GM20000 (cell line): ENCODE measurements around the gene PRKCB.

ENCODE experiments used
- DNase-seq: peaks from one replicate; pipeline ENCODE4 v3.0.0; 2012; ENCODE audit warnings: low spot score
- TF ChIP-seq, protein P1 (sequence below): IDR thresholded peaks from 2 replicates; pipeline ENCODE4 v1.5.1; 2012; ENCODE audit warnings: mild to moderate bottlenecking, control low read depth; ENCODE audit errors: extremely low read depth, missing control alignments

Gene PRKCB

DNA sequence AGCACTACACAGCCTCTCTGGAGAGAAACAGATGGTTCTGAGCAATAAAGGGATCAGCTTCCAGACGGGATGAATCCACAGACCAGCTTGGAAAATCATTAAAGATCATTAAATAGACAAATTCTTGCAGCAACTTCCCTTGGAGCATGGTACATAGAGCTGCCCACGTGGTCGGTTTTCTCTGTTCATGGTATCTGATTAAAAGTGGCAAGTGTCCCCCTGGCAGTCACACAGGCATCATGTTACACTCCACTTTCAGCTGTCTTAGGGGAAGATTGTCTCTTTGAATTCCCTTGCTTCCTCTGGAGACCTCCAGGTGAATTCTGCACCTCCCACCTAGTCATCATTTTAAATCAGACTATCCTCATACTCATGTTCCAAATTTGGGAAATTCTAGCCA, 328.2 kb downstream of the PRKCB start:
- TF ChIP-seq, protein P1, sequence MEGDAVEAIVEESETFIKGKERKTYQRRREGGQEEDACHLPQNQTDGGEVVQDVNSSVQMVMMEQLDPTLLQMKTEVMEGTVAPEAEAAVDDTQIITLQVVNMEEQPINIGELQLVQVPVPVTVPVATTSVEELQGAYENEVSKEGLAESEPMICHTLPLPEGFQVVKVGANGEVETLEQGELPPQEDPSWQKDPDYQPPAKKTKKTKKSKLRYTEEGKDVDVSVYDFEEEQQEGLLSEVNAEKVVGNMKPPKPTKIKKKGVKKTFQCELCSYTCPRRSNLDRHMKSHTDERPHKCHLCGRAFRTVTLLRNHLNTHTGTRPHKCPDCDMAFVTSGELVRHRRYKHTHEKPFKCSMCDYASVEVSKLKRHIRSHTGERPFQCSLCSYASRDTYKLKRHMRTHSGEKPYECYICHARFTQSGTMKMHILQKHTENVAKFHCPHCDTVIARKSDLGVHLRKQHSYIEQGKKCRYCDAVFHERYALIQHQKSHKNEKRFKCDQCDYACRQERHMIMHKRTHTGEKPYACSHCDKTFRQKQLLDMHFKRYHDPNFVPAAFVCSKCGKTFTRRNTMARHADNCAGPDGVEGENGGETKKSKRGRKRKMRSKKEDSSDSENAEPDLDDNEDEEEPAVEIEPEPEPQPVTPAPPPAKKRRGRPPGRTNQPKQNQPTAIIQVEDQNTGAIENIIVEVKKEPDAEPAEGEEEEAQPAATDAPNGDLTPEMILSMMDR, result no peak
- no peak for DNase-seq

DNA sequence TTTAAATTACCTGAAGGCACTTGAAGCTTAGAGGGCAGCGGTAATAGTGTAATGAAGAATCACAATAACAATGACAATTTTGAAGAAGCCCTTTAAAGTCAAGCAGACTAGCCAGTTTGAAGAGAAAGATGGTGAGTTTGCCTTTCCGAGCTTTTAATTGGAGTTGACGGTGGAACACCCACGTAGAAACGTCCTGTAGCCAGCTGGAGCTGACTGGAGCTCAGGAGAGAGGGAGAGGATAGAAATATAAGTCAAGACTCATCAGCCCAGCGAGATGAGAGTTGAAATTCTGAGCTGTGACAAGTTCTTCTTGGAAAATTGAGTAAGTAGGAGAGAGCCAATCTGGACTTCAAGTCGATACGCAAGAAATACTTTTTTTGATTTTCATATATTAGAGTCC, 328.6 kb downstream of the PRKCB start:
- no peak for DNase-seq
- TF ChIP-seq, protein P1, result no peak

DNA sequence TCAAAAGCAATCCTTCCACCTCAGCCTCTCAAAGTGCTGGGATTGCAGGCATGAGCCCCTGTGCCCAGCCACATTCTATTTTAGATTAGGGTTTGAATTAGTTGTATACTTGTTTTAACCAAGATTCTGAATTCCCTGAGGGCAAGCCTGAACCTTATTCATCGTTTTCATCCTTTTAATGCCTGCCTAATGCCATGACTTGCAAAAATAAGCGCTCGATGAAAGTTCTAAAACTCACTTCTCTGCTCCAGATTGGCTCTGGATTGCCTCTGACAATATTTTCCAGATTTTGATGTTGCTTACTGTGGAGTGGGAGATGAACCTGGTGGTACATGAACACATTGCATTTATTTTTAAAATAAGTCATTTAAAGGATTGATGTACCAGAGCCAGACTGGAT, 329.5 kb downstream of the PRKCB start:
- TF ChIP-seq, protein P1, result no peak

DNA sequence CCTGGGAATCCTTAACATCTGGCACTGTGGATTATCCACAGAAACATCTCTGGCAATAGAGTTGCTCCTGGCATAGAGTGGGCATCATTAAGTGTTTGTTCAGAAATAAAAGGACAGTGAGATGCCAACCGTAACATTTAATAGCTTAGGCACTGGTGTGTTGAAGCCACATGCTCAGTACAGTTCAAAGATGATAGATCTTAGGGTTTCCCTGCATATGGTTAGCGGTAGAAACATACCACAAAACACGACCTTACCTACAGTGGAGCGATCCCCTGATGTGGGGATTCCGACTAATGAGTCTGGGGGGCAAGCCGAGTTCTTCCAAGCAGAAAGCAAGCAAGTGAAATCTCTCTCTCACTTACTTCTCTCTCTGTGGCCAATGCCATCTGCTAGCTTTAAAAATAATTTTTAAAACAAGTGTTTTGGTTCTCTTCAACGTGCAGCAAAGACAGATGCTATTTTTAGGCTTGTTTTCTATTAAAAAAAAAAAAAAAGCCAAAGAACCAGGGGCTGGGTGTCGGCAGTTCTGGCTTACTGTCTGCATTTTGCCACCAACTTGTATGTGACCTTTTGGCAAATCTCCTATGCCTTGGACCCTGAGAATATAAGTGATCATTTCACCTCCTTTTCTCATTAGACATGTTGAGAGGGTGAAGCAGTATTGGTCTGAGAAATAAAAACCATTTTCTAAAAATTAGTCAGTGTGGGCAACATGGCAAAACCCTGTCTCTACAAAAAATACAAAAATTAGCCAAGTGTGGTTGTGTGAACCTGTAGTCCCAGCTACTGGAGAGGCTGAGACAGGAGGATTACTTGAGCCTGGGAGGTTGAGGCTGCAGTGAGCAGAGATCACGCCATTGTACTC, 331.1 kb downstream of the PRKCB start:
- no peak for DNase-seq
- TF ChIP-seq, protein P1, result no peak

More for the DNA sequence above, 329.5 kb downstream of the PRKCB start:
- DNase-seq, result no peak

DNA sequence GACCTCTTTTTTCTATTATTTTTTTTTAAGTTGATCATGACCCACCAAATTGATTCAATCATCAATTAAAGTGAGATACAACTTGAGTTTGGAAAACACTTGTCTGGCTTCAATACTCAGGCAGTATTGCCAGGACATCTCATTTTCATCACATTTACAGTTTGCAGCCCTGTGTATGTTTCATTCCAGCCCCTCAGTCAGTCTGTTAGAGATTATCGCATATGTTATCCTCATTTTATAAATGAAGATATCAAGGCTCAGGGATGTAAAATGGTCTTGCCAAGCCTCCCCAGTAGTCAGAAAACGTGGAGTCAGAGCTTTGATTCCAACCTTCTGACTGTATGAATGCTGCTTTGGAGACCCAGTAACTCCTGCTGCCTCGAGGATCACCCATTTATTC, 333.1 kb downstream of the PRKCB start:
- TF ChIP-seq, protein P1, result no peak

DNA sequence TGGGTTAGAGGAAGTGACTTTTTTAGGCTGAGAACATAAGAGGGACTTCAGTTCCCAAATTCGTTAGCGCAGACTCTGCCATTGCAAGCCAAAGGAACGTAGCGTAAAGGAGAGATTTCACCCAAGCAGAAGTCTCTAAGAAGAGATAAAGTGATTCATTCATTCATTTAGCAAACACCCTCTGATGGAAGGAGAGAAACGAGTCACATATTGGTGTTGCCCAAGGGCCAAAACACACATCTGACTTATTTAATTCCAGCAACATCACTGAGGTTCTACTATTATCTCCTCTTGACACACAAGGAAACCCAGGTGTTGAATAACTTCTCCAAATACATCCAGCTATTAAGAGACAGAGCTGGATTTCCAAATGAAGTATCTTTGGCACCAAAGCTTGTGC, 334.6 kb downstream of the PRKCB start:
- TF ChIP-seq, protein P1, result no peak
- DNase-seq, result no peak

More for the DNA sequence above, 333.1 kb downstream of the PRKCB start:
- no peak for DNase-seq

DNA sequence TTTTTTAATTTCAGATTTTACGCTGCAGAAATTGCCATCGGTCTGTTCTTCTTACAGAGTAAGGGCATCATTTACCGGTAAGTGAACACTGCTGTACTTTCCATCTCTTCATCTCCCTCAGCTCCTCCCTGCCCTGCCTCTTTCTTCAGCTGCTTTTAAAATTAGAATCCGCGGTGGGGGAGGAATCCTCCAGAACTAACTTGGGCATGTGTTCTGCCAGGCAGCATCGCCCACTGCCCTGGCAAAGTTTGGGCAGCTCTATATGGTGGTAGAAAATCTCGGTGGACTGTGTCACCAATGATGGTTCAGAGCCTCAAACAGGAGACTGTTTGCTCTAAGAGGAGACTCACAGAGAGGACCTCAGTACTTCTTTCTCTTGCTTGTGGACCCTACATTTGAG, 338.7 kb downstream of the PRKCB start:
- TF ChIP-seq, protein P1, result no peak
- DNase-seq, result no peak
